ENCODE measurements around the gene LARGE1. TPM values are rescaled to one million over a fixed set of nuclear protein-coding genes. Genes with fewer than 3 reads are reported as not detected.

LARGE1 gene
- total RNA-seq, 1 experiment from 2014 or later = 8.6 TPM

- DNase-seq (ENCODE audit: low read depth) = no peak
Observed at GRCh38 chr22:33524511-33525260, 395.6 kb downstream of the LARGE1 start.

- no peak for DNase-seq (ENCODE audit: low read depth)
Observed at GRCh38 chr22:33521879-33522665, 398.2 kb downstream of the LARGE1 start.

- no peak for DNase-seq (ENCODE audit: low read depth)
Observed at GRCh38 chr22:33520904-33521780, 399.1 kb downstream of the LARGE1 start.

- DNase-seq (ENCODE audit: low read depth) = no peak
Observed at GRCh38 chr22:33519974-33520903, 400.0 kb downstream of the LARGE1 start.

GRCh38 chr22:33519071-33519973 lies 401.0 kb downstream of the LARGE1 start:
- peak; percentile 16 for DNase-seq (ENCODE audit: low read depth)

GRCh38 chr22:33518405-33518804 lies 401.9 kb downstream of the LARGE1 start:
- no peak for DNase-seq (ENCODE audit: low read depth)

- DNase-seq (ENCODE audit: low read depth) = no peak
Observed at GRCh38 chr22:33515795-33516194, 404.5 kb downstream of the LARGE1 start.

- no peak for DNase-seq (ENCODE audit: low read depth)
Observed at GRCh38 chr22:33513388-33514338, 406.6 kb downstream of the LARGE1 start.

- no peak for DNase-seq (ENCODE audit: low read depth)
Observed at GRCh38 chr22:33512908-33513307, 407.4 kb downstream of the LARGE1 start.

- DNase-seq (ENCODE audit: low read depth) = no peak
Observed at GRCh38 chr22:33510429-33510904, 409.8 kb downstream of the LARGE1 start.

- no peak for DNase-seq (ENCODE audit: low read depth)
Observed at GRCh38 chr22:33504941-33505625, 415.2 kb downstream of the LARGE1 start.

- DNase-seq (ENCODE audit: low read depth) = no peak
Observed at GRCh38 chr22:33496112-33496511, 424.2 kb downstream of the LARGE1 start.

GRCh38 chr22:33493476-33494205 lies 426.6 kb downstream of the LARGE1 start:
- no peak for DNase-seq (ENCODE audit: low read depth)

GRCh38 chr22:33492210-33492651 lies 428.0 kb downstream of the LARGE1 start:
- DNase-seq (ENCODE audit: low read depth) = no peak

GRCh38 chr22:33487041-33487716 lies 433.1 kb downstream of the LARGE1 start:
- DNase-seq (ENCODE audit: low read depth) = no peak

- DNase-seq (ENCODE audit: low read depth) = no peak
Observed at GRCh38 chr22:33481550-33481949, 438.7 kb downstream of the LARGE1 start.

All from LHCN-M2 (cell line).